NCI-H2171 treated with DMSO at 0.1 percent for 48 hours (cell line): Measurements from ENCODE around the gene RFX7.
A peak's percentile ranks its signal among the peaks of the same experiment; 100 is the strongest.
"Not testable (repeated sequence)": the region's sequence is repeated elsewhere in the genome, so short reads cannot be mapped to it uniquely, and the experiment has no call there.

Experiments
- DNase-seq: peaks from one replicate; lab custom pipeline; 2025; lab: John Stamatoyannopoulos, UW

RFX7 gene

DNA sequence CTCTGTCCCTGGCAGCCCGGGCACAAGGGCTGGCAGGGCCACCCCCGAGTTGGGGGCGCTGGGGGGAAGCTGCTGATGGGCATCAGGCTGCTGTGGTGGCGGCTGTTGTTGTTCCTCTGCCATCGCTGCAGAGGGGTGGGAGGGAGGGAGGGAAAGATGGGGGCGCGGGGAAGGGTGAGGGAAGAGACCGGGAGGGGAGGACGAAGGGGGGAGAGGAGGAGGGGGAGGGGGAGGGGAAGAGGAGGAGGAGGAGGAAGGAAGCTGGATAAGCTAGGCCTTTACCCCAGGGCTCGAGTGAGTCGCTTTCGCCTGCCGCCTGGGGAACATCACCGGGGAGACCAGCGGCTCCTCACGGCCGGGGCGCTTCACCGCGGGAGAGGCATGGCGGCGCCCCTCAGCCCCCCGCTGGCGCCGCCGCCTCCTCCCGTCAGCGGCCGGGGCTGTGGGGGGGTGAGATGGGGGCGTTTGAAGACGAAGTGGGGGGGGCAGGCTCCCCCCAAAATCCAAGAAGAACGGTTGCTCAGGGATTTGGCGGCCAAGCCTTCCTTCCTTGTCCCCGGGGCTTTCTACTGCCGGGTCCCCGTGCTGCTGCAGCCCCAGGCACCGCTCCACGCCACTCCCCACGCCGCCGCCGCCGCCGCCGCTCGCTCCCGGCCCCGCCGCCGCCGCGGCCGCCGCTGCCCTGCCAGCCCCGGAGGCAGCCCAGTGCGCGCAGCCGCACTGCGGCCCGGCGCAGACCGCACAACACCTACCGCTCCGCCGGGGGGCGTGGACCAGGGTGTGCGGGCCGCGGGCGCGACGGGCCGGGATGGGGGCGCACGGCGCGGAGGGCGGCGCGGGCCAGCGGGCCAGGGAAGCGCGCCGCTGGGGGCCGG lies at the start of gene RFX7:
TSS of gene RFX7 (minus strand) at position 717 of the 875 bp plus-strand sequence. CDS start at position 123, 594 bp downstream.
- DNase-seq, result peak; percentile 84

DNA sequence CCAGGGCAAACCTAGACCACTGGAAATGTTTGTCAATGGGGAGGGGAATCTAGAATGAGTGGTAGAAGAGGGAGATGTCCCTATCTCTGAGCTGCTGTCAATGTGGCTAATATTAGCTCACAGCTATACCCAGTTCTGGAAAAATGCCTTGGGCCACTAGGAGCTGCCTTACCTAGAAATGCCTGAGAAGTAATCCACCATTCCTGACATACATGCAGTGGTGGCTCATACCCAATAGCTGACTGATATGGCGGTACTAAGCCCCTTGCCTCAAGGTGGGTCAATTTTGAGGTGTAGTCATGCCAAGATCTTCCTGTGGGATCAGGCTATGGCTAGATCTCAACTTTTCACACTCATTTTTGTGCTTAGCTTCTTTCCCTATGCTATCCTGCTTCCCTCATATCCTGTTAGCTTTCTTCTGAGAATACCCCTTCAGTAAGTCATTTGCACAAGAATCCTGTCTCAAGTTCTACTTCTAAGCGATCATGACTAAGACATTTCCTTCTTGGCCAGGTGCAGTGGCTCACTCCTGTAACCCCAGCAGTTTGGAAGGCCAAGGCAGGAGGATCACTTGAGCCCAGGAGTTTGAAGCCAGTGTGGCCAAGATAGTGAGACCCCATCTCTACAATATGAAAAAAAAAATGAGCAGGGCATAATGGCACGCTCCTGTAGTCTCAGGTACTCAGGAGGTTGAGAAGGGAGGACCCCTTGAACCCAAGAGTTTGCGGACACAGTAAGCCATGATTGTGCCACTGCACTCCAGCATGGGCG lies 49.1 kb upstream of the RFX7 start:
- no peak for DNase-seq

DNA sequence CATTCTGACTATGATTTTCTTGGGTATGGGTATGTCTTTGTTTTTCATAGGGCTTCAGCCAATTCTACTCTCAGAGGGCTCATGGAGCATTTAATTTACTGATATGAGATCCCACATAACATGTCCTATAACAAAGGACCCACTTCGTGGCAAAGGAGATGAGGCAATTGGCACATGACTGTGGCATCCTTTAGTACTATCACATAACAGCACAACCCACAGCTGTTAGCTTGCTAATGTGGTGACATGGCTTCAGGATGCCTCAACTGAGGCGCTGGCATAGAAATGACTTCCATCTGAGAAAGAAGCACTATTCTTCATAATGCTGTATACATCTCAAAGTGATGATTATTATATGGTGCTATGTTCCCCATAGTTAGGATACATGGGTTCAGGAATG lies 48.1 kb upstream of the RFX7 start:
- no peak for DNase-seq

DNA sequence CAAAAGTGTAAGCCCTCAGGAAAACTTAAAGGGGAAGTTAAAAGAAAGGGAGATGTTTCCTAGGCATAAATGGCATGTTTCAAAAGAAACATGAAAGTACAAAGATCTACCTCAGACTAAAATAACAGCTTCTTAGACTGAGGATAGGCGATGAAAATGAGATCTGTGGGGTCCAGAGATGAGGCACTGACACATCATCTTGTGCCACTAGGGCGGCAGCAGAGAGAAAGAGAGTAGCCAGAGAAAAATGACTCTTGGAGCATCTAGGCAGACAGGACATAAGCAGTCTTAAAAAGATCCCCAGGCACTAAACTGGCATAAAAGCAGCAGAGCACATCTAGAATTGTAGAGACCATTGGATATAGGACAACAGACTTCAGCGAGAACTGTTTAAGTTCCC lies 42.5 kb upstream of the RFX7 start:
- DNase-seq, result peak; percentile 7

DNA sequence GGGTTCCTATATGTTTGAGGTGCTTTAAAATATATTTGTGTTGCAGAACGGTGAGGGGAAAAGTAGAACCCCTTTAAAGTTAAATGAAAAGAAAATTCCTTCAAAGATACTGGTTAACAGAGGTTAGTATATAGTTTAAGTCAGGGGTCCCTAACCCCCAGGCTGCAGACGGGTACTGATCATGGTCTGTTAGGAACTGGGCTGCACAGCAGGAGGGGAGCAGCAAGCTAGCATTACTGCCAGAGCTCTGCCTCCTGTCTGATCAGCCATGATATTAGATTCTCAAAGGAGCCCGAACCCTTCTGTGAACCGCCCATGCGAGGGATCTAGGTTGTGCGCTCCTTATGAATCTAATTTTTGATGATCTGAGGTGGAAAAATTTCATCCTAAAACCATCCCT lies 37.5 kb upstream of the RFX7 start:
- no peak for DNase-seq

DNA sequence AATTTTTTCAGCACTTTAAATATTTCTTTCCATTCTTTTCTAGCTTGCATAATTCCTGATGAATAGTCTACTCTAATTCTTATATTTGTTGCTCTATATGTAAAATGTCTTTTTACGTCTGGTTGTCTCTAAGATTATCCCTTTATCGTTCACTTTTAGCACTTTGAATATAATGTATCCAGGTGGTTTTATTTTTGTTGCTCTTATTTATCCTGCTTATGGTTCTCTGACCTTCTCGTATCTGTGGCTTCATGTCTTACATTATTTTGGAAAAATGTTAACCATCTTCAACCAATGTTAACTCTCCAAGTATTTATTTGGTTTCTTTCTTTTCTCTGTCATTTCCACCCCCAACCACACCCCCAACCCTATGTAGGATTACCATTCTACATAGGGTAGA lies 30.0 kb upstream of the RFX7 start:
- DNase-seq, result no peak

DNA sequence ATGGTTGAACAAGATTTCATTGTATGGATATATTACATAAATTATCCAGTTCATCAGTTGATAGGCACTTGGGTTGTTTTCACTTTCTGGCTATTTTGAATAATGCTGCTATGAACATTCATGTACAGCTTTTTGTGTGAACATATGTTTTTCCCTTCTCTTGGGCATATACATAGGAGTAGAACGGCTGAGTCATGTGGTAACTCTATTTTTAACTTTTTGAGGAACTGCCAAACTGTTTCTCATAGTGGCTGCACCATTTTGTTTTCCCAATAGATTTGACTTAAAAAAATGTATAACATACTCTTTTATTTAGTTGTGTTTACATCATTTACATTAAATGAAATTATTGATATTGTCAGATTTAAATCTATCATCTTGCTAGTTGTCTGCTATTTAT lies 28.8 kb upstream of the RFX7 start:
- peak; percentile 25 for DNase-seq

DNA sequence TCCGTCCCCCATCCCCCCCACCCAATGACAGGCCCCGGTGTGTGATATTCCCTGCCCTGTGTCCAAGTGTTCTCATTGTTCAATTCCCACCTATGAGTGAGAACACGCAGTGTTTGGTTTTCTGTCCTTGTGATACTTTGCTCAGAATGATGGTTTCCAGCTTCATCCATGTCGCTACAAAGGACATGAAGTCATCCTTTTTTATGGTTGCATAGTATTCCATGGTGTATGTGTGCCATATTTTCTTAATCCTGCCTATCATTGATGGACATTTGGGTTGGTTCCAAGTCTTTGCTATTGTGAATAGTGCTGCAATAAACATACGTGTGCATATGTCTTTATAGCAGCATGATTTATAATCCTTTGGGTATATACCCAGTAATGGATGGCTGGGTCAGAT lies 22.8 kb upstream of the RFX7 start:
- DNase-seq, result not testable (repeated sequence)

DNA sequence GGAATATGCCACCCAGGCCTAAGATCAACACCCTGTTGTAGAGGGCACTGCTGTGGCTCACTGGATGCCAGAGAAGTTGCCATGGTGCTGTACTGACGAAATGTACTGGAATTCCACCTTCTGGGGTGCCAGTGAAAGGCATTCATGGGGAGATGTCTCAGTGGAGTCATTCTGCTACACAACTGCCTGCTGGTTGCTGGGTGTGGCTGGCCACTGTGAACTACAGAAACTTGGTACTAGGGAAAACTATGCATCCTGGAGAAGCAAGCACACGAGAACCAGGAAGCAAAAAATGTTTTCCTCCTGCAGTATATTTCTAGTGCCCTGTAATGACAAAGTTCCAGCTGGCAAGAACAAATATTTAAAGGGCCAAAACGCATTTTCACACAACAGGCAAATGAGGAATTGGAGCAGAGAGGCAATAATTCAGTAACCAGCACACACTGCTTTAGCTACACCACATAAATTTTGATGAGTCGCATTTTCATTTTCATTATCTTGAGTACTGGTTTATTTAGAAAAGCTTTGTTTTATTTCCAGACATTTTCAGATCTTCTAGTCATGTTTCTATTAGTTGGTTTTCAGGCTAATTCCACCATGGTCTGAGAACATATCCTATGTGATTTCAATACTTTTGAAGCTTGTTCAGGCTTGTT lies 18.3 kb upstream of the RFX7 start:
- DNase-seq, result no peak

DNA sequence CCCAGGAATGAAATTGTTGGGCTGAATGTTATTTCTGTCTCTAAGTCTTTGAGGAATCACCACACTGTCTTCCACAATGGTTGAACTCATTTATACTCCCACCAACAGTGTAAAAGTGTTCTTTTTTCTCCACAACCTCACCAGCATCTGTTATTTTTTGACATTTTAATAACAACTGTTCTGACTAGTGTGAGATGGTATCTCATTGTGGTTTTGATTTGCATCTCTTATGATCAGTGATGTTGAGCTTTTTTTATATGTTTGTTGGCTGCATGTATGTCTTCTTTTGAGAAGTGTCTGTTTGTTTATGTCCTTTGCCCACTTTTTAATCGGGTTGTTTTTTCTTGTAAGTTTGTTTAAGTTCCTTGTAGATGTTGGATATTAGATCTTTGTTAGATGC lies 13.6 kb upstream of the RFX7 start:
- not testable (repeated sequence) for DNase-seq

DNA sequence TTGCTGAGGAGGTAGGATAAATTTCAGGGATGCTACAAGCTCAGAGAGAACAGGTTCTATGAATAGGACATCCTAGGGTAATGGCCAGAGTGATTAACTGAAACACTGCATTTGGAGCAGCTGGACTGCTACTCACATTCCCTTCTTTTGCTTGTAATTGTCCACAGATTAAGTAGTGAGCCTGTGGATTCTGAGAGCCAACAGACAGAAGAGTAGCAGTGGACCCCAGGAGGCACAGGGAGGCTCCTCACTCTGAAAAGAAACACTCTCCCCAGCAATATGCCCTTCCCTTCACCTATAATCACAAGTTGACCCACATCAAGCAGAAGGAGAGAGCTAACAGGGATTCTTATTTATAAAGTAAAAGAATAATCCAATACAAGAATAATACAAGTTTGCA lies 10.6 kb upstream of the RFX7 start:
- peak; percentile 15 for DNase-seq

DNA sequence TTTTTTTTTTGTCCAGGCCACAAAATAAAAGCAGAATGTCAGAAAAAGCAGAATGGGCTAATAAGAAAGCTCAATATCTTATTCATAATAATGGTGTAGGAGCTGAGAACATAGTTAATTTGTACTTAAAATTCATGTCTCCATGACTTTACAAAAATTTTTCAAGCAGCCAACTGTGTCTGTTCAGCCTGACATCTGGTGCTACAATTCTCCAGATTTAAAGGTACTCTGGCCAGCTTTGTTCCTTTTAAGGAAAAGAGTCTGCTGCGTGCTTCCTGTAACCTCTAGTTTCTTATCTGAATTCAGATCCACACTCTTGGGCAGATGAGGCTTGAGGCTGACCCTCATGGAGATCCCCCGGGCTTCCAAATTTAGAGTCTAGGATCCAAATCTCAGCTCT lies 8.7 kb upstream of the RFX7 start:
- peak; percentile 80 for DNase-seq

DNA sequence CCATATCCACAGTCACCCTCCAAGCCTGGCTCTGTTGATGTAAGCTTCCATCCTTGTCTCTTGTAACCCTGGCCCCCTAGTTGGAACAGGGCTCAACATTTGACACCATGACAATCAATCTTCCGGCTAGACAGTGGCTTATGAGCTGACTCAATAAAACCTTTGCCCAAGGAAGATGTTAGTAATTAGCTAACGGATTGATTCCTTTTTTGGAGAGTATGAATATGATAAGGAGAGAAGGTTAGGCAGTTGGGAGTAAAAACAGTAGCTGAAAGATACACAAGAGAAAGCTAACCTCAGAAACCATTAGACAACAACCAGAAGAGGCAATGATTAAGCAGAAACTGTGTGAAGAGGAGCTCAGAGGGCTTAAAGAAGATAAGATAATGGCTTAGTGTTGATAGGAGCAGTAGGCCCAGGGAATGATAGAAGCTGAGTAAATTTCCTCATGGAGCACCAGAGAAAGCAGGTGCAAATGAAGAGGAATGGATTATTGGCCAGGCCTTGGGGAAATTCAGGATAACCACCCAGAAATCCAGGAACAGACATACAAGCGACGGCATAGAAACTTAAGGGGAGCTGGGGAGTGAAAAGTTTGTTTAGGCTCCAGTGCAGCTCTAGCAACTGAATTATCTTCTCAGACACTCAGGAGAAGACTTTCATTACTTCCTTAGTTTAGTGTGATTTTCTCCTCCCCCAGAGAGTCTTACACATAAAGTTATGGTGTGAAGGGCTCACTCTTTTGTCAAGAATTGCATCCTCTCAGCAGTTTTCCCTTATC lies 7.8 kb upstream of the RFX7 start:
- no peak for DNase-seq

DNA sequence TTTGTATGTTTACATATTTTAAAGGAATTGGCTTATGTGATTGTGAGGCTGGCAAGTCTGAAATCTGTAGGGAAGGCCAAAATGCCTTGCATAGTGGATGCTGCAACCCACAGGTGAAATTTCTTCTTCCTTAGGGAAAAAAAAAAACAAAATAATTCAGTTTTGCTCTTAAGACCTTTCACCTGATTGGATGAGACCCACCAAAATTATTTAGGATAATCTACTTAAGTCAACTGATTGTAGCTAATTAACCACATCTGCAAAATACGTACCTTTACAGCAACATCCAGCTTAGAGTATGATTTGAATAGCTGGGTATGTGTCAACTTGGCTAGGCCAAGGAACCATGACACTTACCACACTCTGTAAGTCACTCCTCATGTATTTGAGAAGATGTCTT lies 6.9 kb upstream of the RFX7 start:
- DNase-seq, result no peak

DNA sequence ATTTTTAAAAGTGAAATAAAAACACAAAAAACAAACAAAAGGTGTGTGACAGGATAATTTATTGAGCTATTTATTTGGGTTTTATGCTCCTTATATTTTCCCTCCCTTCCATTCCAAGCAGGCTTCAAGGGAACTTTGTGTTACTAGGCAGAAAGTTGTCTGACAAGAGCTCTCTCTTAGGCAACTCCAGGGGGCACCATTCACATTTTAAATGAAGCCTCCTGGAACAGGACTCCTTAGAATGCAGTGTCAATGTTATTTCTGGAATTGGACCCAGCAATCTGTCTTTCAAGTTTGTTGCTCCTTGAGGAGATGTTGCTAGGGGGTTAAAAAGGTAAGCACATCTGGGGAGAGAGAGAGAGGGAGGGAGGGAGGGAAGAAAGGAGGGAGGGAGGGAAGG lies 5.4 kb upstream of the RFX7 start:
- DNase-seq, result peak; percentile 35

DNA sequence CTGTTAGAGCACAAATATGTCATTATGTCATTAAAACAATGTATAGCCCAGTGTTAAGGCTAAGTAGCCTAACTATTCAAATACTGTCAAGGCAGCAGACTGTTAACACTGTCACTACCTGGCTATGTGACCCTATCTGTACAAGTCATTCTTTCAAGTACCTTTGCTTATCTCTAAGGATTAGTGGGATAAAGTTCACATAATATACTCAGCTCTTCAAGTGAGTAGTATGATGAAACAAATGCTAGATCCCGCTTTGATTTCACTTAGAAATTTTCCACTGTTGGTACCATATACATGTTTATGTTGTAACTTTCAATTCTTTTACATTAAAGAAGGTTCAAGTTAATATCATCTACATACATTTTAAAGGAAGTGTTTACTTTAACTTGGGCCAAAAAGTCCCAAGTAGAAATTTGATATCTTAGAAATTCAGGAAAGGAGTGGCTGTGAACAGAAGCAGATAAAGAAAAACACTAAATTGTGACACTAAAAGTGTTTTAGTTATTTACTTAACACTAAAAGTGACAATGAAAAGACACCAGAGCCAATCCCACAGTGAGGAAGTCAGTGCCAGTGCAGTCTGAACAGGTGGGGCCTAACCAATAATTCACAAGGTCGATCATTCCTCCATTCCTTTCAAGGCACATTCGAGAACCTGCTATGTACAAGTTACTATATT lies 4.8 kb upstream of the RFX7 start:
- DNase-seq, result no peak

DNA sequence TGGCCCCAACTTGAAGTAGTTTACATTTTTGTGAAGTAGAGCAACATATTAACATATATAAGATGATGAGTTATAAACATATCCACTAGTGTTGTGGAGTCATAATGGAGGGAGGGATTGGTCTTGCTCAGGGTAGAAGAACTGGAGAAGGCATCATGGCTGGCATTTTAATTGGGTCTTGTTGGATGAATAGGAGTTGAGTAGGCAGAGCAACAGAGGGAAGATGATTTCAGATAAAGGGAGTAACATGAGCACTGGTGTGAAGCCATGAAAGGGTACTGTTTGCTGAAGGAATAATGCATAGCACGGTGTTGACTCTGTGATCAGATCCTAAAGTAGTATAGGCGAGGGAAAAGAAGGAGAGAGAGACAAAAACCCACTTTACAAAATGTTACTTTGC lies 3.6 kb upstream of the RFX7 start:
- no peak for DNase-seq

DNA sequence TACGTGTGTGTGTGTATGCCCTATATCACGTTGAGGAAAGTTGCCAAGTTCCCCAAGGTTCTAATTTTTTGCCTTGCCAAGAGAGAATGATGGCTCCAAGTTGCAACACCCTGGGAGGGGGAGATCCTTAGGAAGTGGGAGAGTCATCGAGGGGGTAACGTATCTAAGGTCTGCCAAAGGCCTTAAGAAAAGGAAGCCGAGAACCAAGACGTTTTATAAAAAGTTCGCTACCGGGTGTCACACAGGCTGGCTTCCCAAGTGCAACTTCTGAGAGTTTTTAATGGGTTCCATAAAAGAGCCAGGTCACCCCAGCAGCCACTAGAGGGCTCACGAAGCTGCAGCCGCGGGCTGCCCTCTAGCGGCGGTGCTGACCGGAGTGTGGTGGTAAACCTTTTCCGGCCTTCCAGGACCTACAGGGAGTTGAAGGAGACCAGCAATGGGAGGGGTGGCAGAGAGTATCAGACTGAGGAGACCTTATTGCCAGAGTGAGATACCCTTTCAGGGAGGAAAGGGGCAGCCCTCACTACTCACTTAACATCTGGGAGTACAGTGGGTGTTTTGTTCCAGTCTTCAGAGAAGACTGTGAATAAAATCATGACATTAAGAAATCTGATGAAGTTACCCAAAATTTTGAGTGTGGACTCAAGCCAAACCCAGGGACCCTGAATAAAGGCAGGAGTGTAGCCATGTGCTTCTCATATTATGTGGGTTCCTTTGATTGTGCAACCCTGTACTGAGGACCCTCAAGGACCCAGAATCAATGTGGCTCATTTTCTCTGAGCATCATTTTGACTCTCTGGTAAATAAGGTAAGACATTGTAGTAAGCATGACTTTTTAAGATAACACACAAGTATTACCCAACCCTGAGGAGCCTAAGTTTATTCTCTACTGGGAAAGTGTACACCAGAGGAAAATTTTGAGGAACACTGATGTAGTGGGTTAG lies 2.5 kb upstream of the RFX7 start:
- peak; percentile 92 for DNase-seq

DNA sequence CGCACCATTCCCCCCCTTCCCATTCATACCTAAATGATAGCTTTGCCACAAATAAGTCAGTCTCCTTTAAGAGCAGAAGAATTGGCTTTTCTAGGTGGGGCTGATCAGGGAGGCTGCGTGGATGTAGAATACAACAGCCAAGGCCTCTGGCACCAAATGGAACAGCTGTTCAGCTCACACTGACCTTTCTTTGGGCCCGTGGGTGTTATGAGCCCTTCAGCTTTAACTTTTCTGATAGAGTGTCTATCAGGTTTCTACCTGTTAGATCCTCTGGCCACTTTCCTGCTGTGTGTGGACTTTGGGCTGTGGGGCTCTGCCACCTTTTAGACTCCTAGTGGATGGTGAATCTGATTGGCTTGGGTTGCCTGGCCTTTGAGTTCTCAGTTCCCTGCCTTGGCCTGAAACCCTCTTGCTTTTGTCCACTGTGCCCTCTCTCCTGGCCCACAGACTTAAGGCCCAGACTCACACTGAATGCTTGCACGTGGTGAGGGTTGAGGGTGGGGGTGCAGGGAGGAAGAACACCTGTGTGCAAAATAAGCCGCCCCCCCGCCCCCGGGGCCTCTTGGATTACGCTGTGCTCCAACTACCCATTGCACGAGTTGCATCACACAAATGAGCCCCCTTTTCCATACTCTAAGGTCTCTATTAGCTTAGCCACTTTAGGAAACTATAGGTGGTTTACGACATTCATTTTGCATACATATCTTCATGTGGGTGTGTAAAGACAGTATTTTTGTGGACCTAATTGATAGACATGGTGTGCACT lies 1.3 kb upstream of the RFX7 start:
- no peak for DNase-seq
